NOMO-1 treated with DMSO at 0.1 percent for 48 hours (cell line): ENCODE measurements around the gene PTGDR.
A peak's percentile ranks its signal among the peaks of the same experiment; 100 is the strongest.

Source experiments
- DNase-seq: peaks from one replicate; lab custom pipeline; 2025; ENCODE audit not compliant: unreplicated experiment; lab: John Stamatoyannopoulos, UW

PTGDR gene

GRCh38 chr14:52263190-52263589 lies 4.3 kb upstream of the PTGDR start:
- peak; percentile 22 for DNase-seq

- DNase-seq, result peak; percentile 45
Observed at GRCh38 chr14:52265253-52265652, 2.2 kb upstream of the PTGDR start.

- DNase-seq, result no peak
Observed at GRCh38 chr14:52266179-52266578, 1.3 kb upstream of the PTGDR start.

GRCh38 chr14:52266782-52267181 lies 716 bp upstream of the PTGDR start:
- no peak for DNase-seq

- no peak for DNase-seq
Observed at GRCh38 chr14:52268279-52269061, 972 bp downstream of the PTGDR start.

GRCh38 chr14:52269100-52269499 lies 1.6 kb downstream of the PTGDR start:
- DNase-seq, result no peak

GRCh38 chr14:52269982-52270381 lies 2.5 kb downstream of the PTGDR start:
- no peak for DNase-seq

GRCh38 chr14:52271538-52271937 lies 4.0 kb downstream of the PTGDR start:
- DNase-seq, result no peak

GRCh38 chr14:52272375-52272774 lies 4.9 kb downstream of the PTGDR start:
- peak; percentile 49 for DNase-seq

GRCh38 chr14:52275372-52275771 lies 7.9 kb downstream of the PTGDR start:
- no peak for DNase-seq

- no peak for DNase-seq
Observed at GRCh38 chr14:52277552-52277951, 10.1 kb downstream of the PTGDR start.

- peak; percentile 51 for DNase-seq
Observed at GRCh38 chr14:52279408-52279807, 11.9 kb downstream of the PTGDR start.

GRCh38 chr14:52283099-52283498 lies 15.6 kb downstream of the PTGDR start:
- DNase-seq, result no peak

- peak; percentile 38 for DNase-seq
Observed at GRCh38 chr14:52286661-52287649, 19.5 kb downstream of the PTGDR start.

GRCh38 chr14:52296378-52296777 lies 28.9 kb downstream of the PTGDR start:
- DNase-seq, result no peak

- no peak for DNase-seq
Observed at GRCh38 chr14:52298795-52299194, 31.3 kb downstream of the PTGDR start.

GRCh38 chr14:52299692-52300278 lies 32.3 kb downstream of the PTGDR start:
- peak; percentile 79 for DNase-seq

GRCh38 chr14:52303236-52303635 lies 35.7 kb downstream of the PTGDR start:
- DNase-seq, result no peak

- no peak for DNase-seq
Observed at GRCh38 chr14:52304248-52304904, 36.9 kb downstream of the PTGDR start.

- no peak for DNase-seq
Observed at GRCh38 chr14:52305014-52305413, 37.5 kb downstream of the PTGDR start.

- no peak for DNase-seq
Observed at GRCh38 chr14:52307376-52307775, 39.9 kb downstream of the PTGDR start.
